H1 (cell line): Measurements from ENCODE around the gene SNRNP40. TPM values are rescaled to one million over a fixed set of nuclear protein-coding genes. Genes with fewer than 3 reads are reported as not detected.

Source experiments
- CTCF ChIA-PET: fragments of 300-600 bp; sonication (Branson Sonifier 250); formaldehyde crosslinking; loops from one replicate; lab custom pipeline; 2021; ENCODE audit not compliant: partially characterized antibody; lab: Charles Lee
- POLR2A ChIA-PET: fragments of 300-600 bp; sonication (Branson Sonifier 250); formaldehyde crosslinking; loops from one replicate; lab custom pipeline; 2021; ENCODE audit warnings: inconsistent platforms; ENCODE audit not compliant: partially characterized antibody; lab: Charles Lee
- DNase-seq, 2 experiments: peaks; one replicate each; pipeline versions ENCODE4 v3.0.0 to v3.0.0-alpha.2; 2010 to 2022; ENCODE audit warnings: low spot score in 2 of 2, low read depth in 1 of 2, mixed read lengths in 1 of 2
- FAIRE-seq: peaks from 2 replicates; lab custom pipeline; 2011; peaks lifted over from hg19 to GRCh38; lab: Jason Lieb, UNC
- H2AFZ ChIP-seq: 2 replicates; pipeline ENCODE4 v1.8.1; 2012; ENCODE audit warnings: low read length, inconsistent platforms
- H2AK5ac ChIP-seq: 2 replicates; pipeline ENCODE4 v1.6.1; 2013; ENCODE audit warnings: low read depth, low read length
- H2BK120ac ChIP-seq: replicated peaks from 2 replicates; pipeline ENCODE3; 2013; ENCODE audit warnings: low read depth, low read length, inconsistent platforms
- H2BK12ac ChIP-seq: 2 replicates; pipeline ENCODE4 v1.6.1; 2013; ENCODE audit warnings: low read depth, low read length
- H2BK15ac ChIP-seq: 2 replicates; pipeline ENCODE4 v1.6.1; 2013; ENCODE audit warnings: low read length
- H2BK20ac ChIP-seq: 2 replicates; pipeline ENCODE4 v1.6.1; 2013; ENCODE audit warnings: low read length
- H2BK5ac ChIP-seq: 2 replicates; pipeline ENCODE4 v1.6.1; 2013; ENCODE audit warnings: low read depth, low read length
- H3K14ac ChIP-seq: 2 replicates; pipeline ENCODE4 v1.6.1; 2013; ENCODE audit warnings: inconsistent platforms; ENCODE audit not compliant: insufficient read length
- H3K18ac ChIP-seq: 2 replicates; pipeline ENCODE4 v1.6.1; 2013; ENCODE audit warnings: low read length; ENCODE audit errors: extremely low read depth
- H3K23ac ChIP-seq: 2 replicates; pipeline ENCODE4 v1.6.1; 2013; ENCODE audit warnings: inconsistent platforms; ENCODE audit not compliant: insufficient read length
- H3K23me2 ChIP-seq: 2 replicates; pipeline ENCODE4 v1.6.1; 2013; ENCODE audit warnings: low read depth, low read length
- H3K27ac ChIP-seq: 2 replicates; pipeline ENCODE4 v1.6.1; 2011; ENCODE audit warnings: low read depth, low read length, inconsistent platforms
- H3K27me3 ChIP-seq, 4 experiments: replicated peaks in 1 of 4; 1 replicate in 1 of 4; 2 replicates in 3 of 4; pipeline versions ENCODE4 v1.6.1 to v1.8.1; 2011 to 2013; ENCODE audit warnings: low read length in 3 of 4, mild to moderate bottlenecking in 3 of 4, inconsistent platforms in 2 of 4, mixed read lengths in 2 of 4, moderate library complexity in 1 of 4; ENCODE audit not compliant: control insufficient read depth in 3 of 4, insufficient read depth in 3 of 4; ENCODE audit errors: extremely low read depth in 1 of 4
- H3K36me3 ChIP-seq, 4 experiments: 2 replicates each; pipeline versions ENCODE4 v1.6.1 to v1.8.1; 2011 to 2013; ENCODE audit warnings: mild to moderate bottlenecking in 4 of 4, low read length in 3 of 4, moderate library complexity in 2 of 4, control low read depth in 1 of 4, inconsistent platforms in 1 of 4; ENCODE audit not compliant: insufficient read depth in 4 of 4, control insufficient read depth in 2 of 4
- H3K4ac ChIP-seq: replicated peaks from 2 replicates; pipeline ENCODE3; 2013; ENCODE audit warnings: low read length, low read depth, mixed read lengths, inconsistent platforms; ENCODE audit not compliant: insufficient read length
- H3K4me1 ChIP-seq, 4 experiments: replicated peaks in 1 of 4; 1 replicate in 1 of 4; 2 replicates in 3 of 4; pipeline versions ENCODE4 v1.6.1 to v1.8.1; 2011 to 2013; ENCODE audit warnings: low read length in 3 of 4, inconsistent platforms in 2 of 4, mixed read lengths in 1 of 4; ENCODE audit not compliant: insufficient read depth in 4 of 4, control insufficient read depth in 3 of 4
- H3K4me2 ChIP-seq, 2 experiments: 2 replicates each; pipeline versions ENCODE4 v1.6.1 to v1.8.1; 2011 to 2013; ENCODE audit warnings: low read depth in 2 of 2, low read length in 2 of 2, control low read depth in 1 of 2, inconsistent platforms in 1 of 2, mild to moderate bottlenecking in 1 of 2; ENCODE audit not compliant: insufficient read depth in 1 of 2
- H3K4me3 ChIP-seq, 4 experiments: fragments of 200-600, 300-600 bp in 1 of 4; sonication (generic), shearing (Covaris generic), sonication (Bioruptor Twin) in 1 of 4; 2 replicates each; pipeline versions ENCODE4 v1.5.1 to v1.8.1; 2011 to 2016; ENCODE audit warnings: low read length in 4 of 4, low read depth in 3 of 4, control low read depth in 2 of 4, inconsistent platforms in 2 of 4, mild to moderate bottlenecking in 2 of 4, mixed read lengths in 1 of 4, moderate library complexity in 1 of 4; ENCODE audit not compliant: insufficient read depth in 2 of 4; ENCODE audit errors: extremely low read depth in 1 of 4
- H3K56ac ChIP-seq: replicated peaks from 2 replicates; pipeline ENCODE3; 2013; ENCODE audit warnings: low read depth, mild to moderate bottlenecking, mixed read lengths, low read length, inconsistent platforms; ENCODE audit not compliant: insufficient read length
- H3K79me1 ChIP-seq: 2 replicates; pipeline ENCODE4 v1.6.1; 2013; ENCODE audit warnings: low read depth, low read length, control low read depth
- H3K79me2 ChIP-seq, 2 experiments: 2 replicates each; pipeline versions ENCODE4 v1.6.1 to v1.8.1; 2012 to 2013; ENCODE audit warnings: low read length in 2 of 2, mild to moderate bottlenecking in 2 of 2, inconsistent platforms in 1 of 2; ENCODE audit not compliant: insufficient read depth in 2 of 2, control insufficient read depth in 1 of 2
- H3K9ac ChIP-seq, 4 experiments: replicated peaks in 1 of 4; 1 replicate in 1 of 4; 2 replicates in 3 of 4; pipeline versions ENCODE4 v1.6.1 to v1.8.1; 2011 to 2013; ENCODE audit warnings: low read depth in 3 of 4, low read length in 3 of 4, control low read depth in 2 of 4, mild to moderate bottlenecking in 2 of 4, moderate library complexity in 2 of 4, inconsistent platforms in 1 of 4; ENCODE audit errors: extremely low read depth in 1 of 4
- H3K9me3 ChIP-seq, 2 experiments: 2 replicates each; pipeline versions ENCODE4 v1.6.1 to v1.8.1; 2012 to 2013; ENCODE audit warnings: mild to moderate bottlenecking in 2 of 2, moderate library complexity in 2 of 2, control low read depth in 1 of 2, inconsistent platforms in 1 of 2, low read depth in 1 of 2, low read length in 1 of 2, mixed read lengths in 1 of 2; ENCODE audit not compliant: insufficient read depth in 2 of 2
- H4K20me1 ChIP-seq, 2 experiments: replicated peaks in 1 of 2; 2 replicates each; pipeline versions ENCODE3 to v1.8.1; 2011 to 2013; ENCODE audit warnings: inconsistent platforms in 2 of 2, low read length in 2 of 2, mild to moderate bottlenecking in 1 of 2; ENCODE audit not compliant: insufficient read depth in 2 of 2, control insufficient read depth in 1 of 2
- H4K5ac ChIP-seq: 2 replicates; pipeline ENCODE4 v1.6.1; 2013; ENCODE audit warnings: low read length, low read depth, mixed read lengths, inconsistent platforms; ENCODE audit not compliant: insufficient read length
- H4K8ac ChIP-seq: 2 replicates; pipeline ENCODE4 v1.8.0; 2013; ENCODE audit warnings: mild to moderate bottlenecking, moderate library complexity, low read length, inconsistent platforms; ENCODE audit not compliant: insufficient read depth; ENCODE audit errors: extremely low read depth
- H4K91ac ChIP-seq: replicated peaks from 2 replicates; pipeline ENCODE3; 2013; ENCODE audit warnings: low read length, mixed read lengths, inconsistent platforms; ENCODE audit not compliant: insufficient read length
- EP300 ChIP-seq, 2 experiments: IDR thresholded peaks; 1 replicate in 1 of 2; 2 replicates in 1 of 2; pipeline ENCODE4 v1.6.1; 2011 to 2012; ENCODE audit warnings: low read depth in 2 of 2, low read length in 2 of 2, mild to moderate bottlenecking in 2 of 2, borderline replicate concordance in 1 of 2, inconsistent platforms in 1 of 2, moderate library complexity in 1 of 2
- GTF2F1 ChIP-seq: IDR thresholded peaks from 2 replicates; pipeline ENCODE4 v1.6.1; 2012; ENCODE audit warnings: low read depth, low read length, improper control_type of control experiment, borderline replicate concordance
- KDM5A ChIP-seq: fragments of 200-600 bp; IDR thresholded peaks from 2 replicates; pipeline ENCODE4 v1.7.1; 2012; ENCODE audit warnings: mild to moderate bottlenecking, low read length, inconsistent platforms, mixed read lengths
- POLR2AphosphoS5 ChIP-seq: IDR thresholded peaks from 2 replicates; pipeline ENCODE4 v1.6.1; 2011; ENCODE audit warnings: low read depth, low read length
- RBBP5 ChIP-seq: IDR thresholded peaks from 2 replicates; pipeline ENCODE4 v1.7.1; 2012; ENCODE audit warnings: low read depth, mild to moderate bottlenecking, inconsistent platforms, low read length, moderate library complexity, borderline replicate concordance
- RNF2 ChIP-seq: fragments of 200-900, 300-1000 bp; sonication (generic); IDR thresholded peaks from 2 replicates; pipeline ENCODE4 v1.7.1; 2016; ENCODE audit warnings: borderline replicate concordance, low read depth, mild to moderate bottlenecking, antibody characterized with exemption, low read length; ENCODE audit not compliant: poor library complexity, severe bottlenecking; ENCODE audit errors: missing control alignments
- SIN3A ChIP-seq, 2 experiments: IDR thresholded peaks in 1 of 2; conservative IDR thresholded peaks in 1 of 2; 2 replicates each; pipeline ENCODE4 v1.6.1; 2011 to 2012; ENCODE audit warnings: low read length in 2 of 2, improper control_type of control experiment in 1 of 2, low read depth in 1 of 2, mild to moderate bottlenecking in 1 of 2
- TAF7 ChIP-seq: optimal IDR thresholded peaks from 2 replicates; pipeline ENCODE3; 2011; ENCODE audit warnings: low read depth, mild to moderate bottlenecking, inconsistent platforms, low read length, moderate library complexity, borderline replicate concordance
- TCF12 ChIP-seq: IDR thresholded peaks from 2 replicates; pipeline ENCODE4 v1.6.1; 2011; ENCODE audit warnings: low read depth, mild to moderate bottlenecking, low read length
- ZNF274 ChIP-seq: IDR thresholded peaks from 2 replicates; pipeline ENCODE4 v1.7.0; 2012; ENCODE audit warnings: low read length, borderline replicate concordance; ENCODE audit errors: extremely low read depth
- WGBS, 2 experiments: shearing (Covaris generic) in 1 of 2; methylation state at CpG; one replicate each; pipeline versions ENCODE4 v1.1.6 to v1.1.7; 2013 to 2015; ENCODE audit warnings: low lambda C conversion rate in 2 of 2, mixed read lengths in 2 of 2, inconsistent platforms in 1 of 2, low coverage in 1 of 2, missing lambda C conversion rate in 1 of 2; ENCODE audit not compliant: insufficient replicate concordance in 2 of 2, insufficient coverage in 1 of 2, insufficient read length in 1 of 2; ENCODE audit errors: extremely low coverage in 1 of 2, missing lambda C conversion rate in 1 of 2; 5-methylcytosine and 5-hydroxymethylcytosine counted together
- polyA plus RNA-seq, 7 experiments: library from polyadenylated mRNA; depleted of rRNA in 3 of 7; stranded (reverse) in 5 of 7; unstranded in 2 of 7; fragments of >200 nt in 5 of 7; fragments of 200-250 nt in 2 of 7; gene quantifications; 1 replicate in 5 of 7; 2 replicates in 1 of 7; 4 replicates in 1 of 7; pipeline versions ENCODE4 v1.2.1 to v1.2.3, GENCODE V29; 2011 to 2013; ENCODE audit warnings: missing spikeins in 2 of 7, mixed read lengths in 2 of 7
- total RNA-seq: library from RNA; stranded (reverse); fragmentation: NEBNext Ultra II Directional; extraction: Animal tissue kit (Norgen Biotek cat#: 25700); gene quantifications from 2 replicates; pipeline ENCODE4 v1.2.1, GENCODE V29; 2021

SNRNP40 gene
- total and polyA plus RNA-seq, 2 of the 8 experiments (the other 6 are each of a cell fraction or from before 2014, with no cell fraction given), result 97.4 to 113 TPM

- Histone ChIP-seq H4K91ac (no peak overlapping the region), H3K4me2 (no peak overlapping the region), H3K9me3 (no peaks in the 10 kb centered on the region), H3K4ac (no peak overlapping the region), H3K79me1 (no peaks in the 10 kb centered on the region), H2BK5ac (no peak overlapping the region), H3K9ac (no peak overlapping the region), H3K27me3 (no peaks in the 10 kb centered on the region), H3K36me3 (peaks cover 23 to 62% (median 41%) of the 10 kb centered on the region in 4 experiments), H2BK12ac (no peak overlapping the region), H2BK20ac (no peak overlapping the region), H2BK15ac (no peak overlapping the region), H2BK120ac (no peak overlapping the region), H3K4me1 (no peaks in the 10 kb centered on the region), H3K79me2 (no peaks in the 10 kb centered on the region), H4K8ac (no peak overlapping the region), H2AFZ (no peak overlapping the region), H3K14ac (no peak overlapping the region), H3K18ac (no peak overlapping the region), H3K27ac (no peak overlapping the region), H3K23ac (no peak overlapping the region)
- ChIA-PET CTCF (interaction anchor here (1.0 to 2.2 kb wide), 2 partner anchors 63 to 74 kb away, joined by 3 to 12 read pairs; no protein-coding TSS in a partner anchor), POLR2A (interaction anchor here (1.0 to 1.5 kb wide), 5 partner anchors 10 to 83 kb away, joined by 3 to 12 read pairs (median 3); partner anchors contain the start of genes SNRNP40 and ZCCHC17)
- no peak for DNase-seq
- no peak for FAIRE-seq
- 95% methylated on average over 1 of the region's 1 CpG; no CpG with 5 or more reads in 1 of the 2 experiments for WGBS, 2 experiments
- TF ChIP-seq TCF12 (no peak), SIN3A (conservative IDR thresholded peaks at IDR 0.05 in 1 of 2, IDR thresholded peaks at IDR 0.05 in 1 of 2; ENCODE audit: low read depth in 1 of 2, low read length in 2 of 2) (no peak), TAF7 (no peak), RNF2 (no peak), KDM5A (no peak), POLR2AphosphoS5 (no peak), ZNF274 (no peak), RBBP5 (no peak), GTF2F1 (no peak), EP300 (IDR thresholded peaks at IDR 0.05; ENCODE audit: borderline replicate concordance in 1 of 2, low read depth in 2 of 2, low read length in 2 of 2) (no peak)
- TF ChIP-seq, all 59 proteins: peak for 0
- no peak overlapping the region for H4K5ac ChIP-seq
- no peak overlapping the region for H2AK5ac ChIP-seq
- H3K56ac ChIP-seq, result no peak overlapping the region
- H3K4me3 ChIP-seq, result no peak overlapping the region
- H4K20me1 ChIP-seq, result peaks cover 2 to 4% of the 10 kb centered on the region in 2 experiments
- H3K23me2 ChIP-seq, result no peaks in the 10 kb centered on the region
Measured at GRCh38 chr1:31258581-31258980, 38.0 kb downstream of the SNRNP40 start.
